SK-N-SH (cell line): ENCODE data around the gene TECRL. TPM values are rescaled to one million over a fixed set of nuclear protein-coding genes. Genes with fewer than 3 reads are reported as not detected.

Source experiments
- CTCF ChIA-PET: fragments of 300-600, 350-600 bp; formaldehyde crosslinking; extraction: SDS; loops from one replicate; lab custom pipeline; 2021; lab: Yijun Ruan, JAX
- POLR2A ChIA-PET: fragments of 350-600 bp; sonication (Branson Sonifier 250); formaldehyde crosslinking; extraction: SDS; loops from one replicate; lab custom pipeline; 2020; ENCODE audit warnings: antibody characterized with exemption, inconsistent platforms; lab: Yijun Ruan, JAX
- DNase-seq: peaks from one replicate; pipeline ENCODE4 v3.0.0; 2012
- H2AFZ ChIP-seq: fragments of 200-600 bp; sonication (generic); 2 replicates; pipeline ENCODE4 v1.8.1; 2016; ENCODE audit warnings: antibody characterized with exemption, mild to moderate bottlenecking, low read depth
- H3F3A ChIP-seq: fragments of 200-600 bp; sonication (generic); replicated peaks from 2 replicates; pipeline ENCODE3; 2016; ENCODE audit warnings: antibody characterized with exemption, mild to moderate bottlenecking; ENCODE audit not compliant: insufficient read depth
- H3K27ac ChIP-seq, 2 experiments: fragments of 200-500 bp in 1 of 2; fragments of 200-600 bp in 1 of 2; sonication (Bioruptor generic) in 1 of 2; sonication (generic), shearing (Covaris generic) in 1 of 2; 2 replicates each; pipeline versions ENCODE4 v1.5.1 to v1.6.1; 2014 to 2016; ENCODE audit warnings: low read depth in 2 of 2, inconsistent platforms in 1 of 2, low read length in 1 of 2, mild to moderate bottlenecking in 1 of 2, mixed read lengths in 1 of 2
- H3K27me3 ChIP-seq: fragments of 200-600 bp; sonication (generic), shearing (Covaris generic); 2 replicates; pipeline ENCODE4 v1.6.1; 2016; ENCODE audit warnings: mixed run types; ENCODE audit not compliant: insufficient read depth
- H3K36me3 ChIP-seq, 2 experiments: fragments of 200-500 bp in 1 of 2; fragments of 200-600 bp in 1 of 2; sonication (Bioruptor generic) in 1 of 2; sonication (generic) in 1 of 2; replicated peaks in 1 of 2; 2 replicates each; pipeline versions ENCODE3 to v1.5.1; 2014 to 2016; ENCODE audit warnings: low read length in 1 of 2, mild to moderate bottlenecking in 1 of 2; ENCODE audit not compliant: insufficient read depth in 2 of 2, control insufficient read depth in 1 of 2
- H3K4me1 ChIP-seq, 2 experiments: fragments of 200-500 bp in 1 of 2; fragments of 200-600 bp in 1 of 2; sonication (Bioruptor generic) in 1 of 2; sonication (generic), shearing (Covaris generic) in 1 of 2; 2 replicates each; pipeline versions ENCODE4 v1.5.1 to v1.6.1; 2014 to 2016; ENCODE audit warnings: low read depth in 1 of 2, low read length in 1 of 2, mixed run types in 1 of 2; ENCODE audit not compliant: insufficient read depth in 2 of 2, control insufficient read depth in 1 of 2
- H3K4me2 ChIP-seq: fragments of 200-600 bp; sonication (generic), shearing (Covaris generic); 2 replicates; pipeline ENCODE4 v1.6.1; 2017; ENCODE audit warnings: mixed run types
- H3K4me3 ChIP-seq, 2 experiments: fragments of 200-500 bp in 1 of 2; fragments of 200-600 bp in 1 of 2; sonication (Bioruptor generic) in 1 of 2; sonication (generic), shearing (Covaris generic) in 1 of 2; 2 replicates each; pipeline versions ENCODE4 v1.5.1 to v1.8.1; 2014 to 2016; ENCODE audit warnings: low read depth in 2 of 2, inconsistent platforms in 1 of 2, low read length in 1 of 2, mild to moderate bottlenecking in 1 of 2, mixed read lengths in 1 of 2, moderate library complexity in 1 of 2
- H3K79me2 ChIP-seq: fragments of 200-600 bp; sonication (generic); 2 replicates; pipeline ENCODE4 v1.8.1; 2017; ENCODE audit warnings: mild to moderate bottlenecking; ENCODE audit not compliant: insufficient read depth
- H3K9ac ChIP-seq: fragments of 200-600 bp; sonication (generic); 2 replicates; pipeline ENCODE4 v1.6.1; 2017; ENCODE audit warnings: mixed run types
- H3K9me2 ChIP-seq: fragments of 200-600 bp; sonication (generic); 2 replicates; pipeline ENCODE4 v1.6.1; 2017; ENCODE audit warnings: mixed run types
- H3K9me3 ChIP-seq: fragments of 200-600 bp; sonication (generic); 2 replicates; pipeline ENCODE4 v1.6.1; 2017; ENCODE audit warnings: mixed run types, mild to moderate bottlenecking, moderate library complexity
- H4K20me1 ChIP-seq: fragments of 200-600 bp; sonication (generic); 2 replicates; pipeline ENCODE4 v1.6.1; 2017; ENCODE audit warnings: mild to moderate bottlenecking, mixed run types; ENCODE audit not compliant: insufficient read depth
- CHD2 ChIP-seq: fragments of 150-350 bp; IDR thresholded peaks from 2 replicates; pipeline ENCODE4 v1.6.1; 2018; ENCODE audit warnings: low read length; ENCODE audit not compliant: partially characterized antibody
- EP300 ChIP-seq, 2 experiments: IDR thresholded peaks; 2 replicates each; pipeline versions ENCODE4 v1.4.0 to v1.6.1; 2012; ENCODE audit warnings: borderline replicate concordance in 1 of 2, low read depth in 1 of 2, low read length in 1 of 2
- EZH2phosphoT487 ChIP-seq: fragments of 200-600 bp; sonication (generic); IDR thresholded peaks from 2 replicates; pipeline ENCODE4 v1.6.1; 2017; ENCODE audit warnings: low read depth, mixed run types, mild to moderate bottlenecking, antibody characterized with exemption, moderate library complexity, borderline replicate concordance
- FOXM1 ChIP-seq: IDR thresholded peaks from 2 replicates; pipeline ENCODE4 v1.4.0; 2012; ENCODE audit warnings: low read depth, mild to moderate bottlenecking
- GABPA ChIP-seq: IDR thresholded peaks from 2 replicates; pipeline ENCODE4 v1.4.0; 2012; ENCODE audit warnings: low read depth, mild to moderate bottlenecking
- IRF3 ChIP-seq: fragments of 150-350 bp; IDR thresholded peaks from 2 replicates; pipeline ENCODE4 v1.6.1; 2016; ENCODE audit warnings: mild to moderate bottlenecking, low read depth, low read length
- JUND ChIP-seq: IDR thresholded peaks from 2 replicates; pipeline ENCODE4 v1.4.0; 2012
- NFIC ChIP-seq: IDR thresholded peaks from 2 replicates; pipeline ENCODE4 v1.4.0; 2012; ENCODE audit warnings: borderline replicate concordance
- NRF1 ChIP-seq: IDR thresholded peaks from 2 replicates; pipeline ENCODE4 v1.6.1; 2012; ENCODE audit warnings: low read depth, mild to moderate bottlenecking, low read length
- POLR2AphosphoS5 ChIP-seq: IDR thresholded peaks from 2 replicates; pipeline ENCODE4 v1.6.1; 2012; ENCODE audit warnings: low read depth, low read length
- RCOR1 ChIP-seq: fragments of 150-350 bp; IDR thresholded peaks from 2 replicates; pipeline ENCODE4 v1.6.1; 2017; ENCODE audit warnings: antibody characterized with exemption, low read length
- RFX5 ChIP-seq: IDR thresholded peaks from 2 replicates; pipeline ENCODE4 v1.6.1; 2012; ENCODE audit warnings: mild to moderate bottlenecking, improper control_type of control experiment, low read length
- RXRA ChIP-seq: IDR thresholded peaks from 2 replicates; pipeline ENCODE4 v1.4.0; 2012; ENCODE audit warnings: low read depth, mild to moderate bottlenecking, borderline replicate concordance
- TCF12 ChIP-seq: IDR thresholded peaks from 2 replicates; pipeline ENCODE4 v1.4.0; 2012
- WGBS: methylation state at CpG from one replicate; pipeline ENCODE4 v1.1.6; 2017; ENCODE audit warnings: low lambda C conversion rate; 5-methylcytosine and 5-hydroxymethylcytosine counted together
- polyA plus RNA-seq, 3 experiments: library from polyadenylated mRNA; depleted of rRNA; stranded (reverse); fragments of >200 nt; gene quantifications; 2 replicates each; pipeline ENCODE4 v1.2.3, GENCODE V29; 2012
- TF ChIP-seq, protein P1 (sequence below): fragments of 200-600 bp; sonication (generic); IDR thresholded peaks from 2 replicates; pipeline ENCODE4 v1.6.1; 2017; ENCODE audit warnings: antibody characterized with exemption, mild to moderate bottlenecking, moderate library complexity
- TF ChIP-seq, protein P2 (sequence below): IDR thresholded peaks from 2 replicates; pipeline ENCODE4 v1.4.0; 2012; ENCODE audit warnings: low read depth, borderline replicate concordance
- TF ChIP-seq, protein P3 (sequence below): IDR thresholded peaks from 2 replicates; pipeline ENCODE4; 2012

The TECRL gene
- polyA plus RNA-seq, 1 of the 3 experiments (the other 2 are of a cell fraction) = not detected

- no peak overlapping the region for H3K27ac ChIP-seq
- H3K9ac ChIP-seq = no peak overlapping the region
- H3K79me2 ChIP-seq = no peaks in the 10 kb centered on the region
- no peak overlapping the region; the same call in 1 of the 2 replicates for H3K4me2 ChIP-seq
- no peak for DNase-seq
- POLR2A ChIA-PET = no interaction called here
- H3K4me3 ChIP-seq = no peak overlapping the region
- H3K27me3 ChIP-seq = no peaks in the 10 kb centered on the region
- H3F3A ChIP-seq = no peaks in the 10 kb centered on the region
- no peaks in the 10 kb centered on the region for H3K9me3 ChIP-seq
- H2AFZ ChIP-seq = no peak overlapping the region
- WGBS = 45% methylated on average over 12 of the region's 14 CpGs
- CTCF ChIA-PET = interaction anchor here (1.0 kb wide), 1 partner anchor 267 kb away, joined by 3 read pairs; no protein-coding TSS in a partner anchor
- no peaks in the 10 kb centered on the region for H3K9me2 ChIP-seq
- TF ChIP-seq EZH2phosphoT487 = no peak
- TF ChIP-seq JUND = no peak
- TF ChIP-seq RCOR1 = no peak
- TF ChIP-seq CHD2 = no peak
- no peak for TF ChIP-seq GABPA
- no peak for TF ChIP-seq TCF12
- no peaks in the 10 kb centered on the region for H3K36me3 ChIP-seq
- no peaks in the 10 kb centered on the region for H4K20me1 ChIP-seq
- H3K4me1 ChIP-seq = no peaks in the 10 kb centered on the region; a peak in 1 of 4 replicates
Measured at GRCh38 chr4:64272432-64272831, 136.8 kb downstream of the TECRL start.

DNA sequence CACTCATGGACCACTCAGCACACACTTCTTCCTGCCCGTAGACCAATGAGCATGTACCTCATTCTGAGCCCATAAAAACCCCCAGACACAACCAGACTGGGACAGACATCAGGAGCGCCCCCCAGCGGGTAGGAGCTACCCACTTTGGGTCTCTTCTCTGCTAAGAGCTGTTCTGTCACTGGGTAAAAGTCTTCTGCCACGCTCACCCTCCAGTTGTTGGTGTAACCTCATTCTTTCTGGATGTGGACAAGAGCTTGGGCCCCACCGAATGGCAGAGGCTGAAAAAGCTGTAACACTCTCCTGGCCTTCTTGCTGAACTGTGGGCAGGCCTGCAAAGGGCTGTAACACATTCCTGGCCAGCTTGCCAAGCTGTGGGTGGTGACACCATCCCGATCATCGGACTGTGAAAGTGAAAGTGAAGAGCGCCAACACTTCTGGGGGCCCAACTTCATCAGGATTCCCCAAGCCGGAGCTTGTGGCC lies 137.6 kb downstream of the TECRL start:
- Histone ChIP-seq H3K4me3 (no peak overlapping the region; a peak in 1 of 4 replicates), H3K36me3 (no peaks in the 10 kb centered on the region), H4K20me1 (no peaks in the 10 kb centered on the region), H3F3A (no peaks in the 10 kb centered on the region), H3K4me1 (no peaks in the 10 kb centered on the region; a peak in 1 of 4 replicates), H2AFZ (no peak overlapping the region), H3K79me2 (no peaks in the 10 kb centered on the region), H3K9ac (no peak overlapping the region), H3K9me3 (no peaks in the 10 kb centered on the region), H3K27me3 (no peaks in the 10 kb centered on the region), H3K9me2 (no peaks in the 10 kb centered on the region), H3K4me2 (peak overlapping the region; percentile 20; the same call in 1 of the 2 replicates), H3K27ac (no peak overlapping the region)
- TF ChIP-seq FOXM1 = no peak
- TF ChIP-seq, protein P1, sequence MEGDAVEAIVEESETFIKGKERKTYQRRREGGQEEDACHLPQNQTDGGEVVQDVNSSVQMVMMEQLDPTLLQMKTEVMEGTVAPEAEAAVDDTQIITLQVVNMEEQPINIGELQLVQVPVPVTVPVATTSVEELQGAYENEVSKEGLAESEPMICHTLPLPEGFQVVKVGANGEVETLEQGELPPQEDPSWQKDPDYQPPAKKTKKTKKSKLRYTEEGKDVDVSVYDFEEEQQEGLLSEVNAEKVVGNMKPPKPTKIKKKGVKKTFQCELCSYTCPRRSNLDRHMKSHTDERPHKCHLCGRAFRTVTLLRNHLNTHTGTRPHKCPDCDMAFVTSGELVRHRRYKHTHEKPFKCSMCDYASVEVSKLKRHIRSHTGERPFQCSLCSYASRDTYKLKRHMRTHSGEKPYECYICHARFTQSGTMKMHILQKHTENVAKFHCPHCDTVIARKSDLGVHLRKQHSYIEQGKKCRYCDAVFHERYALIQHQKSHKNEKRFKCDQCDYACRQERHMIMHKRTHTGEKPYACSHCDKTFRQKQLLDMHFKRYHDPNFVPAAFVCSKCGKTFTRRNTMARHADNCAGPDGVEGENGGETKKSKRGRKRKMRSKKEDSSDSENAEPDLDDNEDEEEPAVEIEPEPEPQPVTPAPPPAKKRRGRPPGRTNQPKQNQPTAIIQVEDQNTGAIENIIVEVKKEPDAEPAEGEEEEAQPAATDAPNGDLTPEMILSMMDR = peak; percentile 25; the same call in 1 of the 2 replicates
- no peak for TF ChIP-seq RXRA
- no peak for DNase-seq
- CTCF ChIA-PET = interaction anchor here (1.0 kb wide), 1 partner anchor 268 kb away, joined by 3 read pairs; no protein-coding TSS in a partner anchor
- POLR2A ChIA-PET = no interaction called here
- 43% methylated on average over 9 of the region's 9 CpGs for WGBS

DNA sequence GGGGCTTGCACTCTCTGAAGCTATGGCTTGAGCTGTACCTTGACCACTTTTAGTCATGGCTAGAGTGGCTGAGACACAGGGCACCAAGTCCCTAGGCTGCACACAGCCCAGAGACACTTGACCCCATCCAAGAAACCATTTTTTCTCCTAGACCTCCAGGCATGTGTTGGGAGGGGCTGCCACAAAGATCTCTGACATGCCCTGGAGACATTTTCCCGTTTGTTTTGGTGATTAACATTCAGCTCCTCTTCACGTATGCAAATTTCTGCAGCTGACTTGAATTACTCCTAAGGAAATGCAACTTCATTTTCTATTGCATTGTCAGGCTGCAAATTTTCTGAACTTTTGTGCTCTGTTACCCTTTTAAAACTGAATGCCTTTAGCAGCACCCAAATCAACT lies 142.6 kb downstream of the TECRL start:
- CTCF ChIA-PET = no interaction called here
- no peak overlapping the region for H3K4me2 ChIP-seq
- H3K9me3 ChIP-seq = no peaks in the 10 kb centered on the region
- H3F3A ChIP-seq = no peaks in the 10 kb centered on the region
- no peaks in the 10 kb centered on the region for H4K20me1 ChIP-seq
- 2% methylated on average over 2 of the region's 2 CpGs for WGBS
- TF ChIP-seq RXRA (no peak), EP300 (IDR thresholded peaks at IDR 0.05; ENCODE audit: borderline replicate concordance in 1 of 2, low read depth in 1 of 2, low read length in 1 of 2) (no peak), RFX5 (no peak), NRF1 (no peak), NFIC (no peak), POLR2AphosphoS5 (no peak), IRF3 (no peak)
- TF ChIP-seq, protein P2, sequence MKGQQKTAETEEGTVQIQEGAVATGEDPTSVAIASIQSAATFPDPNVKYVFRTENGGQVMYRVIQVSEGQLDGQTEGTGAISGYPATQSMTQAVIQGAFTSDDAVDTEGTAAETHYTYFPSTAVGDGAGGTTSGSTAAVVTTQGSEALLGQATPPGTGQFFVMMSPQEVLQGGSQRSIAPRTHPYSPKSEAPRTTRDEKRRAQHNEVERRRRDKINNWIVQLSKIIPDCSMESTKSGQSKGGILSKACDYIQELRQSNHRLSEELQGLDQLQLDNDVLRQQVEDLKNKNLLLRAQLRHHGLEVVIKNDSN = no peak
- TF ChIP-seq, protein P3, sequence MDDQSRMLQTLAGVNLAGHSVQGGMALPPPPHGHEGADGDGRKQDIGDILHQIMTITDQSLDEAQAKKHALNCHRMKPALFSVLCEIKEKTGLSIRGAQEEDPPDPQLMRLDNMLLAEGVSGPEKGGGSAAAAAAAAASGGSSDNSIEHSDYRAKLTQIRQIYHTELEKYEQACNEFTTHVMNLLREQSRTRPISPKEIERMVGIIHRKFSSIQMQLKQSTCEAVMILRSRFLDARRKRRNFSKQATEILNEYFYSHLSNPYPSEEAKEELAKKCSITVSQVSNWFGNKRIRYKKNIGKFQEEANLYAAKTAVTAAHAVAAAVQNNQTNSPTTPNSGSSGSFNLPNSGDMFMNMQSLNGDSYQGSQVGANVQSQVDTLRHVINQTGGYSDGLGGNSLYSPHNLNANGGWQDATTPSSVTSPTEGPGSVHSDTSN = no peak
- no peak overlapping the region for H3K9ac ChIP-seq
- no peak overlapping the region for H3K4me3 ChIP-seq
- no peaks in the 10 kb centered on the region for H3K36me3 ChIP-seq
- no peaks in the 10 kb centered on the region for H3K9me2 ChIP-seq
- no peaks in the 10 kb centered on the region for H3K79me2 ChIP-seq
- H3K27me3 ChIP-seq = no peaks in the 10 kb centered on the region
- POLR2A ChIA-PET = no interaction called here
- no peak overlapping the region for H2AFZ ChIP-seq
- DNase-seq = no peak
- H3K4me1 ChIP-seq = no peaks in the 10 kb centered on the region
- H3K27ac ChIP-seq = no peak overlapping the region
